ENCODE data around the gene C20orf204. TPM values are rescaled to one million over a fixed set of nuclear protein-coding genes. Genes with fewer than 3 reads are reported as not detected.

C20orf204 gene
- polyA plus RNA-seq, 1 donor from 2014 or later: 6.0 TPM

DNA sequence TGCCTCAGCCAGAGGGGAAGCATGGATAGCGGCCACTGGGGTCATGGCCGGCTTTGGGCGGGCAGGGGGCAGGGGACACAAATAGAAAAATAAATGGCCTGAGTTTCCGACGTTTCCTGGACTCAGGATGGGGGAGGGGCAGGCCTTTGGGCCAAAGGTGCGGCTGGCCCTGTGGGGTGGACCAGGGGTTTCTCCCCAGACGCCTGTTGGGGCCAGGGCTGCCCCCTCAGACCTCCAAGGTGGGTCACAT lies 20.6 kb downstream of the C20orf204 start:
- no peaks in the 10 kb centered on the region for H3F3A ChIP-seq (ENCODE audit: insufficient read depth, low read length, poor library complexity, severe bottlenecking)
- H4K20me1 ChIP-seq (ENCODE audit: insufficient read depth): no peaks in the 10 kb centered on the region
- H3K36me3 ChIP-seq (ENCODE audit: insufficient read depth, low read length): no peaks in the 10 kb centered on the region
- H3K4me2 ChIP-seq (ENCODE audit: low read length): no peak overlapping the region
- no peaks in the 10 kb centered on the region for H3K9me3 ChIP-seq (ENCODE audit: low read length)
- TF ChIP-seq EP300 (conservative IDR thresholded peaks at IDR 0.05; ENCODE audit: poor library complexity, severe bottlenecking): no peak
- TF ChIP-seq MXI1 (conservative IDR thresholded peaks at IDR 0.05; ENCODE audit: poor library complexity, severe bottlenecking): no peak
- TF ChIP-seq REST (IDR thresholded peaks at IDR 0.05; ENCODE audit: borderline replicate concordance): no peak
- no peak for TF ChIP-seq RAD21 (conservative IDR thresholded peaks at IDR 0.05)
- no peak for TF ChIP-seq TAF1 (IDR thresholded peaks at IDR 0.05; ENCODE audit: low read depth)
- no peak for TF ChIP-seq CTCF (IDR thresholded peaks at IDR 0.05; ENCODE audit: poor library complexity, severe bottlenecking)
- TF ChIP-seq SMC3 (conservative IDR thresholded peaks at IDR 0.05; ENCODE audit: poor library complexity): no peak
- TF ChIP-seq EZH2 (IDR thresholded peaks at IDR 0.05; ENCODE audit: borderline replicate concordance, insufficient read depth, low read length, poor library complexity, severe bottlenecking): no peak
- TF ChIP-seq POLR2AphosphoS5 (IDR thresholded peaks at IDR 0.05): no peak
- H3K4me3 ChIP-seq (ENCODE audit: low read length): no peak overlapping the region
- no peak overlapping the region for H3K27ac ChIP-seq (ENCODE audit: low read length)
- H3K79me2 ChIP-seq (replicated peaks; ENCODE audit: insufficient read depth, low read length): no peaks in the 10 kb centered on the region
- no peaks in the 10 kb centered on the region for H3K9me2 ChIP-seq (ENCODE audit: insufficient read depth, low read length)
- no peak overlapping the region for H3K9ac ChIP-seq (ENCODE audit: low read length)
- H2AFZ ChIP-seq (ENCODE audit: low read depth, low read length): no peak overlapping the region
- H3K27me3 ChIP-seq (ENCODE audit: insufficient read depth, low read depth, low read length): peaks cover 8% of the 10 kb centered on the region

DNA sequence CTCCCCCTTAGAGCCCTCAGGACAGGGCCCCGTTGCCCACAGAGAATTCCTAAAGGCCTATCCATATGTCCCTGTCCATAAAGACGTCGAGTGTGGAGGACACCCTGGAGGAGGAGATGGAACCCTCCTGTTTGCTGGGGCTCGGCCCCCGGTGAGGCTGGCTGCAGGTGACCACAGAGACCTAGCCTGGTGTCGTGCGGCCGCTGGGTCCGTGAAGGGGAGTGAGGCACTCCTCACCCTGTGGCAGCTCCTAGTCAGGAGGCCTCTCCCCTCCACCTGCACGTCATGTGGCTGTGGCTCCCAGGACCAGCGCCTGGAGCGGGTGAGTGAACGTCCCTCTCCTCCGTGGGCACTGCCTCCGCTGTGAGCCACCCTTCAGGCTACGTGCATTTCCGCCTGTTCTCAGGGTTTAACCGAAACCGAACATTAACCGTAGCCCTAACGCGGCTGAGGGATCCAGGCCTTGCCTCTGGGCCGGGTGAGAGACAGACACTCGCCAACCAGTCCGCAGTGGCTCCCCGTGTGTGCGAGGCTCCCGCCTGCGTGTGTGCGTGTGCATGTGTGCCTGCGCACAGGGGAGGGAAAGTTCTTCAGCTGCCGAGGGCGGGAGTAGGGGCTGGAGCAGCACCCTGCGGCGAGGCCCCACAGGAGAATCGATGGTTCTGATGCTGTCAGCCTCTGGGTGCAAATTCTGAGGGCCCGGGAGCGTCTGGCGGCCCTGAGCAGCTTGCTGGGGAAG lies 21.1 kb downstream of the C20orf204 start:
- Histone ChIP-seq H3K9ac (ENCODE audit: low read length) (no peak overlapping the region), H3K9me3 (ENCODE audit: low read length) (no peaks in the 10 kb centered on the region), H3K4me2 (ENCODE audit: low read length) (no peak overlapping the region), H2AFZ (ENCODE audit: low read depth, low read length) (no peak overlapping the region), H3K27ac (ENCODE audit: low read length) (no peak overlapping the region), H4K20me1 (ENCODE audit: insufficient read depth) (no peaks in the 10 kb centered on the region), H3K27me3 (ENCODE audit: insufficient read depth, low read depth, low read length) (peaks cover 3% of the 10 kb centered on the region), H3K4me3 (ENCODE audit: low read length) (no peak overlapping the region), H3K36me3 (ENCODE audit: insufficient read depth, low read length) (no peaks in the 10 kb centered on the region), H3F3A (ENCODE audit: insufficient read depth, low read length, poor library complexity, severe bottlenecking) (no peaks in the 10 kb centered on the region), H3K79me2 (replicated peaks; ENCODE audit: insufficient read depth, low read length) (no peaks in the 10 kb centered on the region), H3K9me2 (ENCODE audit: insufficient read depth, low read length) (no peaks in the 10 kb centered on the region)
- TF ChIP-seq MXI1 (conservative IDR thresholded peaks at IDR 0.05; ENCODE audit: poor library complexity, severe bottlenecking): no peak
- no peak for TF ChIP-seq EP300 (conservative IDR thresholded peaks at IDR 0.05; ENCODE audit: poor library complexity, severe bottlenecking)
- TF ChIP-seq RAD21 (conservative IDR thresholded peaks at IDR 0.05): no peak
- no peak for TF ChIP-seq TAF1 (IDR thresholded peaks at IDR 0.05; ENCODE audit: low read depth)
- no peak for TF ChIP-seq SMC3 (conservative IDR thresholded peaks at IDR 0.05; ENCODE audit: poor library complexity)
- no peak for TF ChIP-seq REST (IDR thresholded peaks at IDR 0.05; ENCODE audit: borderline replicate concordance)
- TF ChIP-seq POLR2AphosphoS5 (IDR thresholded peaks at IDR 0.05): no peak
- no peak for TF ChIP-seq CTCF (IDR thresholded peaks at IDR 0.05; ENCODE audit: poor library complexity, severe bottlenecking)
- no peak for TF ChIP-seq EZH2 (IDR thresholded peaks at IDR 0.05; ENCODE audit: borderline replicate concordance, insufficient read depth, low read length, poor library complexity, severe bottlenecking)

Data from neural cell (in vitro differentiated cells).